Central memory CD8-positive, alpha-beta T cell (primary cell): ENCODE measurements around the gene GNB3.
"Not testable (repeated sequence)": the region's sequence is repeated elsewhere in the genome, so short reads cannot be mapped to it uniquely, and the experiment has no call there.

Source experiments
- ATAC-seq: fragments of 150-1000 bp; cut with Tn5 transposase; replicated peaks from 2 replicates; pipeline ENCODE4 v1.10.0; 2022; ENCODE audit warnings: mild to moderate bottlenecking, moderate FRiP score, moderate number of reproducible peaks; ENCODE audit not compliant: poor library complexity, severe bottlenecking; ENCODE audit errors: extremely low read depth
- DNase-seq, 2 donors: peaks; one replicate each; pipeline ENCODE4 v3.0.0; 2021; ENCODE audit warnings: low spot score in 2 of 2
- H3K27ac Mint-ChIP-seq: one replicate; pipeline ENCODE4 v1.8.0; 2022; ENCODE audit warnings: low read depth, mild to moderate bottlenecking, moderate library complexity, mixed read lengths
- H3K27me3 Mint-ChIP-seq: one replicate; pipeline ENCODE4 v1.8.0; 2022; ENCODE audit warnings: mixed read lengths
- H3K36me3 Mint-ChIP-seq: one replicate; pipeline ENCODE4 v1.8.0; 2022; ENCODE audit warnings: mild to moderate bottlenecking, moderate library complexity, mixed read lengths; ENCODE audit not compliant: insufficient read depth
- H3K4me1 Mint-ChIP-seq: one replicate; pipeline ENCODE4 v1.8.0; 2022; ENCODE audit warnings: mixed read lengths
- H3K4me3 Mint-ChIP-seq: one replicate; pipeline ENCODE4 v1.8.0; 2022; ENCODE audit warnings: mild to moderate bottlenecking, moderate library complexity, mixed read lengths
- H3K9me3 Mint-ChIP-seq: one replicate; pipeline ENCODE4 v1.8.0; 2022; ENCODE audit warnings: mixed read lengths

The GNB3 gene

GRCh38 chr12:6888794-6889193 lies 48.1 kb downstream of the GNB3 start:
- H3K4me1 Mint-ChIP-seq, DNase-seq, ATAC-seq, H3K27me3 Mint-ChIP-seq, H3K27ac Mint-ChIP-seq, H3K36me3 Mint-ChIP-seq, H3K9me3 Mint-ChIP-seq, H3K4me3 Mint-ChIP-seq: not testable (repeated sequence)

DNA sequence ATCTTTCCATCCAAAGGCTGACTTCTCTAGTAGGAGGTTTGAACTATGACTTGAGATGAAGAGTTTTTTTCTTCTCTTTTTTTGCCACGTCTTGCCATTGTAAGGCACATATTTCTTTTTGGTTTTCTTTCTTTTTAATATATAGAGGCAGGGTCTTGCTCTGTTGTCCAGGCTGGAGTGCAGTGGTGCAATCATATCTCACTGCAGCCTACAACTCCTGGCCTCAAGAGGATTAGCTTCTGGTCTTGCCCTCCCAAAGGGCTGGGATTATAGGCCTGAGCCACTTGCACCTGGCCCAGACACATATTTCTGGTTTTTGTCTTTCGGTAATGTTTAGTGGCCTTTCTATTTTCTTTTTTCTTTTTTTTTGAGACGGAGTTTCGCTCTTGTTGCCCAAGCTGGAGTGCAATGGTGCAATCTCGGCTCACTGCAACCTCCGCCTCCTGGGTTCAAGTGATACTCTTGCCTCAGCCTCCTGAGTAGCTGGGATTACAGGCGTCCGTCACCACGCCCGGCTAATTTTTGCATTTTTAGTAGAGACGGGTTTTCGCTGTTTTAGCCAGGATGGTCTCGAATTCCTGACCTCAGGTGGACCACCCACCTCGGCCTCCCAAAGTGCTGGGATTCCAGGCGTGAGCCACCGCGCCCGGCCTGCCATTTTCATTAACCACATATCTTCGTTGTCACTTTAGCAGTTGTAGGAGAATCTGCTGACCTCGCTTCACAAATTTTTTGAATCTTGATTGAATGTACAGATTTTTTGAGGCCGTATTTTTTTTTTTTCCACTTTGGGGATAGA lies 49.2 kb downstream of the GNB3 start:
- not testable (repeated sequence) for H3K36me3 Mint-ChIP-seq, H3K4me1 Mint-ChIP-seq, DNase-seq, H3K4me3 Mint-ChIP-seq, ATAC-seq, H3K27me3 Mint-ChIP-seq, H3K9me3 Mint-ChIP-seq
- peak overlapping the region; percentile 82 for H3K27ac Mint-ChIP-seq

- Mint-ChIP-seq H3K4me1 (peaks cover 7% of the 10 kb centered on the region), H3K36me3 (peaks cover 2% of the 10 kb centered on the region), H3K27ac (peak overlapping the region; percentile 82), H3K9me3 (no peaks in the 10 kb centered on the region), H3K27me3 (no peaks in the 10 kb centered on the region), H3K4me3 (peak overlapping the region; percentile 76)
- ATAC-seq = peak; percentile 97
- peak; percentile 96 to 97 for DNase-seq
These were observed 50.3 kb downstream of the GNB3 start for GRCh38 chr12:6890789-6891645.

DNA sequence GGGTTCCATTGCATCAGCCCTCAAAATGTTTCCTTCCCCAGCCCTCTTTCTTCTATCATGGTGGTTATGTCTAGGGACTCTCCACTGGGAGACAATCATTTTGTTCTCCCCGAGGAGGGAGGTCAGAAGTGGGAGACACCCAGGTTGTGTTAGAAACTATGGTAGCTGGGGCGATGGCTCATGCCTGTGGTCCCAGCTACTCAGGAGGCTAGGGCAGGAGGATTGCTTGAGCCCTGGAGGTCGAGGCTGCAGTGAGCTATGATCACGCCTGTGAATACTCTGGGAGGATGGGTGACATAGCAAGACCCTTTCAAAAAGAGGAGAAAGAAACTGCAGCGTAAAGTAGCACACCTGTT lies 50.9 kb downstream of the GNB3 start:
- no peaks in the 10 kb centered on the region for H3K9me3 Mint-ChIP-seq
- ATAC-seq (no peak), DNase-seq (no peak)
- H3K4me1 Mint-ChIP-seq = peaks cover 7% of the 10 kb centered on the region
- peaks cover 2% of the 10 kb centered on the region for H3K36me3 Mint-ChIP-seq
- H3K4me3 Mint-ChIP-seq = peak overlapping the region; percentile 76
- peak overlapping the region; percentile 82 for H3K27ac Mint-ChIP-seq
- no peaks in the 10 kb centered on the region for H3K27me3 Mint-ChIP-seq

DNA sequence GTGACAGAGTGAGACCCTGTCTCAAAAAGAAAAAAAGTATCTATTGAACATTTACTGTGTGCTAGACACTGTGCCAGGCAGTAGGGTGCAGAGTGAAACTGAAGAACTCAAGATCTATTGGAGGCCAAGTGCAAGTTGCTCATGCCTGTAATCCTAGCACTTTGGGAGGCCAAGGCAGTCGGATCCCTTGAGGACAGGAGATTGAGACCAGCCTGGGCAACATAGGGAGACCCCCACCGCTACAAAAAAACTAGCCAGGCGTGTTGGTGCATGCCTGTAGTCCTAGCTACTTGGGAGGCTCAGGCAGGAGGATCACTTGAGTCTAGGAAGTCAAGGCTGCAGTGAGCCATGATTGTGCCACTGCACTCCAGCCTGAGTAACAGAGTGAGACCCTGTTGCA lies 52.0 kb downstream of the GNB3 start:
- H3K36me3 Mint-ChIP-seq, H3K4me1 Mint-ChIP-seq, H3K9me3 Mint-ChIP-seq, H3K27ac Mint-ChIP-seq, DNase-seq, ATAC-seq, H3K27me3 Mint-ChIP-seq: not testable (repeated sequence)
- peak overlapping the region; percentile 76 for H3K4me3 Mint-ChIP-seq

DNA sequence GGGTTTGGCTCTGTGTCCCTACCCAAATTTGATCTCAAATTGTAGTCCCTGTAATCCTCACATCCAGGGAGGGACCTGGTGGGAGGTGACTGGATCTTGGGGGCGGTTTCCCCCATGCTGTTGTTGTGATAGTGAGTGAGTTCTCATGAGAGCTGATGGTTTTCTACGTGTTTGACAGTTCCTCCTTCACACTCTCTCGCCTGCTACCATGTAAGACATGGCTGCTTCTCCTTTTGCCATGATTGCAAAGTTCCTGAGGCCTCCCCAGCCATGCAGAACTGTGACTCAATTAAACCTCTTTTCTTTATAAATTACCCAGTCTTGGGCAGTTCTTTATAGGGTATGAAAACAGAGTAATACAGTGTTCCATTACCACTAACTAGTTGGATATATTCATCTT lies 53.6 kb downstream of the GNB3 start:
- ATAC-seq (no peak), DNase-seq (no peak)
- Mint-ChIP-seq H3K4me1 (peaks cover 7% of the 10 kb centered on the region), H3K36me3 (peaks cover 2% of the 10 kb centered on the region), H3K27me3 (no peaks in the 10 kb centered on the region), H3K4me3 (no peak overlapping the region), H3K9me3 (no peaks in the 10 kb centered on the region), H3K27ac (no peak overlapping the region)
